ENCODE results near the gene FSTL4. TPM values are rescaled to one million over a fixed set of nuclear protein-coding genes. Genes with fewer than 3 reads are reported as not detected.

The FSTL4 gene
- total and polyA plus RNA-seq, 2 donors (not counting 1 experiment from before 2014, with no cell fraction given) = 0.31 to 6.7 TPM

- no peaks in the 10 kb centered on the region for H4K20me1 ChIP-seq (ENCODE audit: control insufficient read depth, insufficient read depth, low read length, poor library complexity, severe bottlenecking)
- 100% methylated on average over 1 of the region's 4 CpGs for WGBS (ENCODE audit: insufficient coverage)
- Mint-ChIP-seq H3K9me3 (ENCODE audit: insufficient read depth) (no peaks in the 10 kb centered on the region), H3K27me3 (no peaks in the 10 kb centered on the region), H3K27ac (no peak overlapping the region), H3K4me1 (no peaks in the 10 kb centered on the region), H3K4me3 (no peak overlapping the region)
- ChIA-PET CTCF (no interaction called here), POLR2A (no interaction called here)
- DNase-seq (no peak), ATAC-seq (ENCODE audit: low read depth) (no peak)
- TF ChIP-seq EZH2 (IDR thresholded peaks at IDR 0.05; ENCODE audit: borderline replicate concordance, insufficient read depth, low read depth, low read length, poor library complexity, severe bottlenecking) (no peak), CTCF (IDR thresholded peaks at IDR 0.05) (no peak)
- no peaks in the 10 kb centered on the region for H3K9me3 ChIP-seq (ENCODE audit: control extremely low read depth in 1 of 3, control insufficient read depth in 2 of 3, insufficient read depth in 1 of 3, low read length in 2 of 3)
- H3K27ac ChIP-seq (ENCODE audit: low read length in 2 of 2) = no peak overlapping the region
- H3K27me3 ChIP-seq (replicated peaks in 1 of 4; ENCODE audit: control extremely low read depth in 1 of 4, control insufficient read depth in 3 of 4, insufficient read depth in 4 of 4, low read length in 3 of 4) = no peaks in the 10 kb centered on the region
- H2AFZ ChIP-seq (ENCODE audit: insufficient read depth, low read depth, low read length, poor library complexity, severe bottlenecking) = no peak overlapping the region
- intact Hi-C loops (cut with micrococcal nuclease) = no loop called here
- H3K4me1 ChIP-seq (ENCODE audit: control insufficient read depth in 2 of 2, insufficient read depth in 2 of 2, low read length in 2 of 2) = no peaks in the 10 kb centered on the region
- H3K4me2 ChIP-seq (replicated peaks; ENCODE audit: low read depth, low read length, poor library complexity, severe bottlenecking) = no peak overlapping the region
- no peaks in the 10 kb centered on the region for H3K79me2 ChIP-seq (ENCODE audit: control insufficient read depth, insufficient read depth, low read length)
- H3K9ac ChIP-seq (ENCODE audit: low read length) = no peak overlapping the region
- H3K36me3 ChIP-seq (replicated peaks in 1 of 2; ENCODE audit: control extremely low read depth in 1 of 2, control insufficient read depth in 1 of 2, extremely low read depth in 1 of 2, insufficient read depth in 2 of 2, low read length in 1 of 2) = no peaks in the 10 kb centered on the region
- H3K4me3 ChIP-seq (ENCODE audit: control extremely low read depth in 1 of 5, extremely low read depth in 1 of 5, insufficient read depth in 1 of 5, low read depth in 2 of 5, low read length in 4 of 5) = no peak overlapping the region
Observed at GRCh38 chr5:133311176-133311575, 301.2 kb downstream of the FSTL4 start.

DNA sequence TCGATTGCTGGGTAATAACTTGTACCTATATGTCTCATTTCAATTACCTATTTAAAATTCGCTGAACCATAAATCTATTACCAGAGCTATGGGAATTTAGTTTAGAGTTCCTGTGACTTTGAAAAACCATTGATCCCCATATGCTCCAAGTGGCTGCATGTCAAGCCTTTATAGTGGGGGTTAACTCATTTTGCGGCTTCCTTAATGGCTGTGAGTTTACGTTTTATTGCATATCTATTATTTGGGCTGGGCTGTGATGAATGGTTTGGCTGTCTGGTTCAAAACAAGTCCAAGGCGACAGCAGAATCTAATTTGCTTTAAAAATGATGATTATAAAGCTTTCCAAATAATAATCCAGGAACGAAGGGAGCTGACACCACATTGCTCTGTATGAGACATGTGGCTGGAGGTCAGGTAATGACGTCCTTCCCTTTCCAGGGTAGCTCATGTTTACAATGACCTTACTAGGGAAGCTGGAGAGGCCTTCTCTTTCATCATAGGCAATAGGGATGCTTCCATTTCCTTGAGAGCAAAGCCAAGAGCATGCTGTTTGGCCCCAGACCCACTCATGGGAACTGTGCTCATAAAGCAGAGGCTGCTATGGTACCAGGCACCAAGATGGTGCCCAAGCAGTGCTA lies 302.2 kb downstream of the FSTL4 start:
- no peaks in the 10 kb centered on the region for H3K27me3 Mint-ChIP-seq
- intact Hi-C loops (cut with micrococcal nuclease) = no loop called here

More for the DNA sequence above, 302.2 kb downstream of the FSTL4 start:
- Histone ChIP-seq H3K79me2 (ENCODE audit: control insufficient read depth, insufficient read depth, low read length) (no peaks in the 10 kb centered on the region), H3K4me2 (replicated peaks; ENCODE audit: low read depth, low read length, poor library complexity, severe bottlenecking) (no peak overlapping the region), H3K9ac (ENCODE audit: low read length) (no peak overlapping the region), H3K27me3 (replicated peaks in 1 of 4; ENCODE audit: control extremely low read depth in 1 of 4, control insufficient read depth in 3 of 4, insufficient read depth in 4 of 4, low read length in 3 of 4) (no peaks in the 10 kb centered on the region), H3K36me3 (replicated peaks in 1 of 2; ENCODE audit: control extremely low read depth in 1 of 2, control insufficient read depth in 1 of 2, extremely low read depth in 1 of 2, insufficient read depth in 2 of 2, low read length in 1 of 2) (no peaks in the 10 kb centered on the region), H2AFZ (ENCODE audit: insufficient read depth, low read depth, low read length, poor library complexity, severe bottlenecking) (no peak overlapping the region), H3K27ac (ENCODE audit: low read length in 2 of 2) (no peak overlapping the region), H4K20me1 (ENCODE audit: control insufficient read depth, insufficient read depth, low read length, poor library complexity, severe bottlenecking) (no peaks in the 10 kb centered on the region), H3K4me1 (ENCODE audit: control insufficient read depth in 2 of 2, insufficient read depth in 2 of 2, low read length in 2 of 2) (no peaks in the 10 kb centered on the region), H3K9me3 (ENCODE audit: control extremely low read depth in 1 of 3, control insufficient read depth in 2 of 3, insufficient read depth in 1 of 3, low read length in 2 of 3) (no peaks in the 10 kb centered on the region), H3K4me3 (ENCODE audit: control extremely low read depth in 1 of 5, extremely low read depth in 1 of 5, insufficient read depth in 1 of 5, low read depth in 2 of 5, low read length in 4 of 5) (no peak overlapping the region)
- Mint-ChIP-seq H3K27ac (no peak overlapping the region), H3K9me3 (ENCODE audit: insufficient read depth) (no peaks in the 10 kb centered on the region), H3K4me1 (no peaks in the 10 kb centered on the region), H3K4me3 (no peak overlapping the region)
- 100% methylated on average over 3 of the region's 7 CpGs for whole genome bisulfite sequencing (ENCODE audit: insufficient coverage)
- CTCF ChIA-PET = interaction anchor here (1.0 kb wide), 1 partner anchor 10 kb away, joined by 5 read pairs; no protein-coding TSS in a partner anchor
- TF ChIP-seq CTCF (IDR thresholded peaks at IDR 0.05) (no peak), EZH2 (IDR thresholded peaks at IDR 0.05; ENCODE audit: borderline replicate concordance, insufficient read depth, low read depth, low read length, poor library complexity, severe bottlenecking) (no peak)
- DNase-seq = no peak
- POLR2A ChIA-PET = no interaction called here
- ATAC-seq (ENCODE audit: low read depth) = no peak

Data from B cell (primary cell).